Nephron (organoid): Measurements from ENCODE around the gene STAMBP.

Experiments used
- H3K27ac Mint-ChIP-seq, 3 experiments: 2 replicates each; pipeline ENCODE4 v1.8.0; 2020; ENCODE audit warnings: mixed read lengths in 3 of 3, mild to moderate bottlenecking in 2 of 3, moderate library complexity in 1 of 3
- H3K27me3 Mint-ChIP-seq: 2 replicates; pipeline ENCODE4 v1.8.0; 2021; ENCODE audit warnings: low read depth, mild to moderate bottlenecking, moderate library complexity, mixed read lengths
- H3K36me3 Mint-ChIP-seq: 2 replicates; pipeline ENCODE4 v1.8.0; 2020; ENCODE audit warnings: low read depth, mixed read lengths
- H3K4me1 Mint-ChIP-seq: 2 replicates; pipeline ENCODE4 v1.8.0; 2020; ENCODE audit warnings: mixed read lengths
- H3K4me3 Mint-ChIP-seq, 3 experiments: 2 replicates each; pipeline ENCODE4 v1.8.0; 2020; ENCODE audit warnings: mild to moderate bottlenecking in 3 of 3, mixed read lengths in 3 of 3, moderate library complexity in 2 of 3
- H3K9me3 Mint-ChIP-seq: 2 replicates; pipeline ENCODE4 v1.8.0; 2020; ENCODE audit warnings: mixed read lengths
- TF ChIP-seq, protein P1 (sequence below), 3 experiments: fragments of 200-600 bp; sonication (generic); IDR thresholded peaks; one replicate each; pipeline ENCODE4 v1.5.0; 2021; ENCODE audit warnings: antibody characterized with exemption in 3 of 3; ENCODE audit not compliant: unreplicated experiment in 3 of 3

The STAMBP gene

DNA sequence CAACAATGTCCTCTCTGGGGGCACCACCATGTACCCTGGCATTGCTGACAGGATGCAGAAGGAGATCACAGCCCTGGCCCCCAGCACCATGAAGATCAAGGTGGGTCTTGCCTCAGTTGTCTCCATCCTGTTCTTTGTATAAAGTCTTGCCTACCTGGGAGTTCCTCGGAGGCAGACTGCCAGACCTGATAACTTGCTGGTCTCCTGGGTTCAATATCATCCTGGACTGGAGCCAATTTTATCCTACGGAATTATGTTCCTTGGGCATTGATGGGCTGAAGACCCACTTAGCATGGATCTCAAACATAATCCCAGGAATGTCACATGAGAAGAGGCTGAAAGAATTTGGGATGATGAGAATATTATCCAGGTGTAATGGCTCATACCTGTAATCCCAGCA lies 87.9 kb downstream of the STAMBP start:
- H3K36me3 Mint-ChIP-seq = no peaks in the 10 kb centered on the region
- no peaks in the 10 kb centered on the region for H3K9me3 Mint-ChIP-seq
- H3K4me1 Mint-ChIP-seq = no peaks in the 10 kb centered on the region

DNA sequence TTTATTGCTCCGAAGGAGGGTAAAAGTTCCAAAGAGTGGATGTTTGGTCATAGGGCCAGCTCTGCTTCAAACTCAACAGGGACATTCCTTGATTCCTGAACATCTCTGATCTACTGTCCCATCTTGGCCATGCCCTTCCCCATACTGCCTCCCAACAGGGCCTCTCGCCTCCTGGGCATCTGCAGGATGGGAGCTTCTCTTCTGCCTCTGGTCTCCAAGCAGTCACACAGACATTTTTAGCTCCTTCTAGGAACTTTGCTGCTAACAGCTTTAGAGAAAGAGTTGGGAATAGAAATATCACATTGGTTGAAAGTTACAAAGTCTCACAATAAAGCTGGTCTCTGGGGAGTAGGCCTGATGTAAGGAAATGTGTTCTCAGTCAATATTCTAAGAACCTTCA lies 88.5 kb downstream of the STAMBP start:
- no peak overlapping the region for H3K27ac Mint-ChIP-seq
- no peaks in the 10 kb centered on the region for H3K9me3 Mint-ChIP-seq
- H3K36me3 Mint-ChIP-seq = no peaks in the 10 kb centered on the region
- TF ChIP-seq, protein P1, sequence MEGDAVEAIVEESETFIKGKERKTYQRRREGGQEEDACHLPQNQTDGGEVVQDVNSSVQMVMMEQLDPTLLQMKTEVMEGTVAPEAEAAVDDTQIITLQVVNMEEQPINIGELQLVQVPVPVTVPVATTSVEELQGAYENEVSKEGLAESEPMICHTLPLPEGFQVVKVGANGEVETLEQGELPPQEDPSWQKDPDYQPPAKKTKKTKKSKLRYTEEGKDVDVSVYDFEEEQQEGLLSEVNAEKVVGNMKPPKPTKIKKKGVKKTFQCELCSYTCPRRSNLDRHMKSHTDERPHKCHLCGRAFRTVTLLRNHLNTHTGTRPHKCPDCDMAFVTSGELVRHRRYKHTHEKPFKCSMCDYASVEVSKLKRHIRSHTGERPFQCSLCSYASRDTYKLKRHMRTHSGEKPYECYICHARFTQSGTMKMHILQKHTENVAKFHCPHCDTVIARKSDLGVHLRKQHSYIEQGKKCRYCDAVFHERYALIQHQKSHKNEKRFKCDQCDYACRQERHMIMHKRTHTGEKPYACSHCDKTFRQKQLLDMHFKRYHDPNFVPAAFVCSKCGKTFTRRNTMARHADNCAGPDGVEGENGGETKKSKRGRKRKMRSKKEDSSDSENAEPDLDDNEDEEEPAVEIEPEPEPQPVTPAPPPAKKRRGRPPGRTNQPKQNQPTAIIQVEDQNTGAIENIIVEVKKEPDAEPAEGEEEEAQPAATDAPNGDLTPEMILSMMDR (IDR thresholded peaks at IDR 0.05; ENCODE audit: unreplicated experiment in 3 of 3) = no peak
- no peak overlapping the region for H3K4me3 Mint-ChIP-seq
- no peaks in the 10 kb centered on the region for H3K4me1 Mint-ChIP-seq
- H3K27me3 Mint-ChIP-seq = peaks cover 15% of the 10 kb centered on the region

More for the DNA sequence above, 87.9 kb downstream of the STAMBP start:
- peaks cover 9% of the 10 kb centered on the region for H3K27me3 Mint-ChIP-seq
- H3K4me3 Mint-ChIP-seq = no peak overlapping the region
- TF ChIP-seq, protein P1 (IDR thresholded peaks at IDR 0.05; ENCODE audit: unreplicated experiment in 3 of 3) = no peak
- no peak overlapping the region for H3K27ac Mint-ChIP-seq

DNA sequence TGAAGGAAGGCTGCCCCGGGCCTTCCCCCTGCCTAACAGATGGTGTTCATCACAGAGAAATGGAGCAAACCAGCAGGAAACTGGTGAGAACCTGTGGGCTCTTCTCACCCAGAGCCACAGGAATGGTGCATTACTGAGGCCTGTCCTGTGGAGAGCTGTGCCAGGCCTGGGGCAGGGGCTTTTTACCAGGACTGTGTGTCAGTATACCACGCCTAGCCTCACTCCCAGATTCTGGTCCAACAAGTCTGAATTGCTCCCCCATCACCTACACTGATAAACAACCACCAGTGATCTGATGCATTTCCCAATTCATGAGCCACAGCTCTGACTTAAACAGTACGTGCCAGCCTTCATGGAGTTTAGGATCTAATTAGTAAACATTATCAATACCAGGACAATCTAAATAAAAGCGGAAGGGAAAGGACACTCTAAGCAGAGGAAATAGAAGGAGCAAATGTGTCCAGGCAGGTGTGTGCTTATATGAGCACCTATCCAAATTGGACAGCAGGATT lies 89.0 kb downstream of the STAMBP start:
- TF ChIP-seq, protein P1 (IDR thresholded peaks at IDR 0.05; ENCODE audit: unreplicated experiment in 3 of 3) = no peak
- no peaks in the 10 kb centered on the region for H3K36me3 Mint-ChIP-seq
- H3K27ac Mint-ChIP-seq = no peak overlapping the region
- H3K4me1 Mint-ChIP-seq = no peaks in the 10 kb centered on the region
- H3K9me3 Mint-ChIP-seq = no peaks in the 10 kb centered on the region
- H3K27me3 Mint-ChIP-seq = peaks cover 20% of the 10 kb centered on the region
- no peak overlapping the region for H3K4me3 Mint-ChIP-seq

DNA sequence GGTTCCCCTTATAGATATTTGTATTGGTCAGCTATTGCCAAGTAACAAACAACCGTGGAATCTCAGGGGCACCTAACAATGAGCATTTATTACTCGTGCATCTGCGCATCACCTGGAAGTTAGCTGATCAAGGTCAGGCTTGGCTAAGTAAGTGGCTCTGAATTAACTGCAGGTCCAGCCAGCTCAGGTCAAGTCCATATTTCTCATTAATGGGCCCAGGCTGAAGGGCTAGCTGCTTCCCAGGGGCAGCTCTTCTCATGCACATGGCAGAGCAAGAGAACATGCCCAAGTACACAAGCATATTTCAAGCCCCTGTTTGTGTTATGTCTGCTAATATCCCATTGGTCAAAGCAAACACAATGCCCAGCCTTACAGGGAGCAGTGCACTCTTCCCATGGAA lies 90.1 kb downstream of the STAMBP start:
- no peaks in the 10 kb centered on the region for H3K9me3 Mint-ChIP-seq
- H3K4me1 Mint-ChIP-seq = no peaks in the 10 kb centered on the region
- TF ChIP-seq, protein P1 (IDR thresholded peaks at IDR 0.05; ENCODE audit: unreplicated experiment in 3 of 3) = no peak
- H3K27me3 Mint-ChIP-seq = peaks cover 31% of the 10 kb centered on the region
- no peaks in the 10 kb centered on the region for H3K36me3 Mint-ChIP-seq
- H3K27ac Mint-ChIP-seq = no peak overlapping the region
- H3K4me3 Mint-ChIP-seq = no peak overlapping the region

DNA sequence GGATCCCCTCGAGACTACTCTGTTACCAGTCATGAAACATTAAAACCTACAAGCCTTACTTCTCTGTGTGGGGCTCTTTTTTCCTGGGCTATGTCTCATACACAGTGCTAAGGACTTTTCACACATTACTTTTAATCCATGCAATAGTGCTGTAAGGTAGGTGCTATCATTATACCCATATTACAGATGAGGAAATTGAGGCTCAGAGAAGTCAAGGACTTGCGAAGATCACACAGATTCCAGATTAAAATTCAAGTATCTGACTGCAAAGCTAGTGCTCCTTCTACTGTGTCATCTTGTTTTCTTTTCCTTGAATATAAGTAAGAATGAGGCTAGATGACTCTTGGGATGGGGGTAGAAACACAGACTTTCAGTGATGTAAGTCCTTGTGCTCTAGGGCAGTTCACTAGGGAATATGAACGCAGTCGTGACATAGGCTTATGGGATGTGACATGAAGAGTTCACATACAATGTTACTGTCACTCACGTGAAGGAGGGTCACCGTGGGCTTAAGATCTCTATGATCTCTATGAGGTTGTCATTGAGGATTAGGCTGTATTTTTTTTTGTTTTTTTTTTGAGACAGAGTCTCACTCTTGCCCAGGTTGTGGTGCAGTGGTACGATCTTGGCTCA lies 91.0 kb downstream of the STAMBP start:
- TF ChIP-seq, protein P1 (IDR thresholded peaks at IDR 0.05; ENCODE audit: unreplicated experiment in 3 of 3) = no peak
- Mint-ChIP-seq H3K36me3 (no peaks in the 10 kb centered on the region), H3K9me3 (no peaks in the 10 kb centered on the region), H3K4me3 (no peak overlapping the region), H3K27me3 (peaks cover 36% of the 10 kb centered on the region), H3K27ac (no peak overlapping the region), H3K4me1 (no peaks in the 10 kb centered on the region)
